ENCODE results near the gene VSTM4.

DNA sequence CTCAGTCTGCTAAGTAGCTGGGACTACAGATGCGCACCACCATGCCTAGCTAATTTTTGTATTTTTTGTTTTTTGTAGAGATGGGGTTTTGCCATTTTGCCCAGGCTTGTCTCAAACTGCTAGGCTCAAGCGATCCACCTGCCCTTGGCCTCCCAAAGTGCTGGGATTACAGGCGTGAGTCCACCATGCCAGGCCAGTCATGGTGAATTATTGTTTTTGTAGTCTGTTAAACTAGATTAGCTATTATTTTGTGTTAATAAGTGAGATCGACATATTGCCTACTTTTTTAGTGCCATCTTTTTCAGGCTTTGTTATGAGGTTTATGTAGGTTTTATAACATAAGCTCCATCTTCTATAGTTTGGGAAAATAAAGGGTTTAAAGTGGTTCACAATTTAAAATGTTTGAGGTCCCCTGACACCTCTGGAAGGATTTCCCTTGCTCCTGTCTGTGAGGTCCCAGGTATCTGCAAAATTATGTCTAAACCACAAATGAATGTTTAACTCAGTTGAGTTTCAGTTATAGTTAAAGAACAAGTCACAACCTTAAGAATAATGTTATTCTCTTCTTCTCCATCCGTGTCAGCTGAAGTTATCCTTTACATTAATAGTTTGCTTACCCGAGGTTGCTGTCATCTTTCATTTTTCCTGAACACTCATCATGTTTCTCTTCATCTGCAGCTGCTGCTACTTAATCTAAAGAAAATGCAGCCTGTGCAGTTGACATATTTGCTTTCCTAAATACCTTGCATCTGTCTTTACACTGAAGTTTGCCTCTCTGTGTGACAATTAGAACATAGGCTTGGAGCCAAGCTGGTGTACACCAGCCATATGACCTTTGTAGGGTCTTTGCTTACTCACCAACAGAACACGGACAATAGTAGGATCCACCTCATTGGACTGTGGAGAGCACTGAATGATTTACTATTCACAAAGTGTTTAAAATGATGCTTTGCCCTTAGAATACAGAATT is 8.9 kb upstream of the VSTM4 start:
- TF ChIP-seq, protein P1, sequence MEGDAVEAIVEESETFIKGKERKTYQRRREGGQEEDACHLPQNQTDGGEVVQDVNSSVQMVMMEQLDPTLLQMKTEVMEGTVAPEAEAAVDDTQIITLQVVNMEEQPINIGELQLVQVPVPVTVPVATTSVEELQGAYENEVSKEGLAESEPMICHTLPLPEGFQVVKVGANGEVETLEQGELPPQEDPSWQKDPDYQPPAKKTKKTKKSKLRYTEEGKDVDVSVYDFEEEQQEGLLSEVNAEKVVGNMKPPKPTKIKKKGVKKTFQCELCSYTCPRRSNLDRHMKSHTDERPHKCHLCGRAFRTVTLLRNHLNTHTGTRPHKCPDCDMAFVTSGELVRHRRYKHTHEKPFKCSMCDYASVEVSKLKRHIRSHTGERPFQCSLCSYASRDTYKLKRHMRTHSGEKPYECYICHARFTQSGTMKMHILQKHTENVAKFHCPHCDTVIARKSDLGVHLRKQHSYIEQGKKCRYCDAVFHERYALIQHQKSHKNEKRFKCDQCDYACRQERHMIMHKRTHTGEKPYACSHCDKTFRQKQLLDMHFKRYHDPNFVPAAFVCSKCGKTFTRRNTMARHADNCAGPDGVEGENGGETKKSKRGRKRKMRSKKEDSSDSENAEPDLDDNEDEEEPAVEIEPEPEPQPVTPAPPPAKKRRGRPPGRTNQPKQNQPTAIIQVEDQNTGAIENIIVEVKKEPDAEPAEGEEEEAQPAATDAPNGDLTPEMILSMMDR (IDR thresholded peaks at IDR 0.05) = no peak
- no peak for TF ChIP-seq POLR2A (IDR thresholded peaks at IDR 0.05)

Measured in testis (tissue), 2 donors.